Stimulated activated CD4-positive, alpha-beta T cell treated with anti-CD3 and anti-CD28 coated beads, Interleukin-1b, Interleukin-23, amount 100 ng/mL, for 4 hours (primary cell): Measurements from ENCODE around the gene LHFPL3.
"Not testable (repeated sequence)": the region's sequence is repeated elsewhere in the genome, so short reads cannot be mapped to it uniquely, and the experiment has no call there.

Experiments used
- DNase-seq, 2 donors: peaks; one replicate each; pipeline ENCODE4 v3.0.0-alpha.2; 2020; ENCODE audit warnings: low read depth in 2 of 2

LHFPL3 gene

GRCh38 chr7:104328296-104328969 is at the start of gene LHFPL3:
Gene LHFPL3, plus strand, starts transcription at chr7:104328603.
- DNase-seq: no peak

DNA sequence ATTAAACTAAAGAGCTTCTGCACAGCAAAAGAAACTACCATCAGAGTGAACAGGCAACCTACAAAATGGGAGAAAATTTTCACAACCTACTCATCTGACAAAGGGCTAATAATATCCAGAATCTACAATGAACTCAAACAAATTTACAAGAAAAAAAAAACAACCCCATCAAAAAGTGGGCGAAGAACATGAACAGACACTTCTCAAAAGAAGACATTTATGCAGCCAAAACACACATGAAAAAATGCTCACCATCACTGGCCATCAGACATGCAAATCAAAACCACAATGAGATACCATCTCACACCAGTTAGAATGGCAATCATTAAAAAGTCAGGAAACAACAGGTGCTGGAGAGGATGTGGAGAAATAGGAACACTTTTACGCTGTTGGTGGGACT is 46.7 kb upstream of the LHFPL3 start:
- DNase-seq: not testable (repeated sequence)

DNA sequence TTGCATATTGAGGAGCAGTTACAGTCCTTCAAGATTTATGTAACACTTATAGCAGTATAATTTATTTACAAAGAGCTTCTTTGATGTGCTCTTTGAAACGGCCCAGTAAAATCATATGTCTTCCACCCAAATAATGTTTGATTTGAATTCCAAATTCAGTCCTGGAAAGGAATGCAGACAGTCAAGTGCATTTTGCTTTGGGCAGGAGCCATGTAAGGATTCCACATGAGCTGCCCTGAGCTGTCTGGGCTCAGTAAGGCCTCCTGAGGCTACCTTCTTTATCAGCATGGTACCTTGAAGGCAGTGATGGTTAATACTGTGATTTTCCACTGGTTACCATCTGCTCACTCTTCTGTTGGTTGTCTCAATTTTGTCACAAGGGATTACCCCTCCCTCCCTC is 41.6 kb upstream of the LHFPL3 start:
- DNase-seq: no peak

- no peak for DNase-seq
Measured at GRCh38 chr7:104288137-104288536, 40.3 kb upstream of the LHFPL3 start.

DNA sequence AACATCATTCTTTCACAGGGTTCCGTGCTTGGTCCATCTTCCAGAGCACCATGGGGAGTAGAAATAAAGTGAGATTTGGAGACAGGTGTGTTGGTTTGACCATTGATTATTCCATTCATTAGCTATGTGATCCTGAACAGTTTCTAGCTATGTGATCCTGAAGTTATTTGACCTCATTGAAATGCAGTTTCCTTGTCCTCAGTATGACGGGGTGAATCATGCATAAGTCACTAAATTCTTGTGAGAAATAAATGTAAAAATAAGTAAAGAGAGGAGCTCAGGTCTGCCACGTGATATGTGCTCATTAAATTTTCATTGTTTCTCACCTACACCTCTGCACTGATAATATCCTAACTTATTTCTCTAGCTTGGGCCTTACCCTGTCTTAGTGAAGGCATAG is 34.1 kb upstream of the LHFPL3 start:
- no peak for DNase-seq

DNA sequence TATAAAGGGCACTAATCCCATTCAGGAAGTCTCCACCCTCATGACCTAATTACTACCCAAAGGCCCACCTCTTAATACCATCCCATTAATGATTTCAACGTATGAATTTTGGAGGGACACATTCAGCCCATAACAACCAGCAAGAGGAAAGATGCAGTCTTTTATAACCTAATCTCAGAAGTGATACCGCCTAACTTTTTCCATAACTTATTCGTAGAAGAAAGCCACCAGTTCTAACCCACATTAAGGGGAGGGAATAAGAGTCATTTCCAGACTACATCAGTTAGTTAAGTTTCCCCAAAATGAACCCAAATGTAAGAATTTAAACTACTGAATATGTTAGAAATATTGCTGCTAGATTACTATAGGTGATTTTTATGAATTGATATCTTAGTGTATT is 32.1 kb upstream of the LHFPL3 start:
- no peak for DNase-seq

GRCh38 chr7:104296900-104297299 is 31.5 kb upstream of the LHFPL3 start:
- no peak for DNase-seq

- no peak for DNase-seq
Measured at GRCh38 chr7:104299323-104299722, 29.1 kb upstream of the LHFPL3 start.

DNA sequence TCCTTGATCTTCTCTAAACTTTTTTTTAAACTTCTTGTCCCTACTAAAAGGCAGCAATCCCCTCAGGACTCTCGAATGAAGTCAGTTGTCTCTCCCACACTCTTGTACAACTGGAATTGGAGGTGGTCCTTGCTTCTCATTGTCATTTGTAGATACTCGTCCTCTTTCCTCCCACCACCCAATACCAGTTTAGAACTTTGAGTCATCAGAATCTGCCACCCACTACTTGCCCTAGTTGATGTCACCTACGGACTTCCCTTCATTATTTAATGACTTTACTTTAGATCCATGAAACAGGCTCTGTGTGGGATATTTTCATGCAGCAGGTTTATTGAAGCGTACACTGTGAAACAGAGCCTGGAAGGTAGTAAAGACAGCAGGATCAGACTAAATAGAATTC is 28.6 kb upstream of the LHFPL3 start:
- DNase-seq: no peak

- DNase-seq: no peak
Measured at GRCh38 chr7:104306793-104307192, 21.6 kb upstream of the LHFPL3 start.

DNA sequence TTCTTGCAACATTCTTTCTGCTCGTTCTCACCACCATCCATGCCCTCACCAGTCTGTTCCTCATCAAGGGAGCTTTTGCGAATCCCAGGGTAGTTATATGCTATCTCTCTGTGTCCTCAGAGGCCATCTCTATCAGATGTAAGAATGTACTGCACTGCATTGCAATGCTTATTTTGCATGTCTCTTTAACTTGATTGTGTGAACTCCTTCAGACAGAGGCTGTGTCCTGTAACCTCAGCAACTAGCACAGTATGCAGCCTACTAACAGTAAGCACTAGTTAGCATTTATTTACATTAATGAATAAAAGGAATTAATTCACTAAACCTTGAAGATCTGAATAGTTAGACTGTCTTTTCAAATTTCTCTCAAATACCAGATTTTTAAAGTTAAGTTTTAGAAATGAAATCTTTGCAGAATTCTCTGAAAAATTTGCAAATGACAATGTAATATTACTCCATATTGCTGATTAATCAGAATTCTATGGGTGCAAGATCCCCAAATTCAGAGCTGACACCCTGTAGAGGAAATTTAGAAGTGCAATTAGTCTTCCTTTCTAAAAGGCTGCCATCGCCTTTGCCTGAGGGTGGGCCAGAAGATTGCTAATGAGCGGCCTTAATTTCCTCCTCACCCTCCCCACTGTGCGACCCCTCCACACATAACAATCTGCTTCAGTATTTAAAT is 10.3 kb upstream of the LHFPL3 start:
- DNase-seq: no peak

DNA sequence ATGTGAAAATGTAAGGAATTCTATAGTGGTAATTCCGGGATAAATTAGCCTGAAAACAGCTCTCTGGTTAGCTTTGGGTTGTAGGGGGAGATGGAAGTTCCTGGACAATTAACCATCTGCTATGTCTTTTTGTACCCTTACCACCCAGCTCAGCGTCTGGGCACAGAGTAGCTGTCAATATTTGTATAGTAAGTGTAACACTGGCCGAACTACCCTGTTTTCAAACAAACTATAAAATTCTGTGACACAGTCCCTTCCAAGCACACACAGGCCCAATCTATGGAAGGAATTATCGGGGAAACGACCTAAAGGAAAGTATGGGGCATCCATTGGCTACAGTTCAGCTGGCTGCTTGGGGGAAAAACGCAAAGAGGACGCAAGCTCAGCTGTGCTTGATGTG is 869 bp upstream of the LHFPL3 start:
- no peak for DNase-seq

- DNase-seq: no peak
Measured at GRCh38 chr7:104327938-104328295, 486 bp upstream of the LHFPL3 start.

- no peak for DNase-seq
Measured at GRCh38 chr7:104328970-104329825, 795 bp downstream of the LHFPL3 start.

DNA sequence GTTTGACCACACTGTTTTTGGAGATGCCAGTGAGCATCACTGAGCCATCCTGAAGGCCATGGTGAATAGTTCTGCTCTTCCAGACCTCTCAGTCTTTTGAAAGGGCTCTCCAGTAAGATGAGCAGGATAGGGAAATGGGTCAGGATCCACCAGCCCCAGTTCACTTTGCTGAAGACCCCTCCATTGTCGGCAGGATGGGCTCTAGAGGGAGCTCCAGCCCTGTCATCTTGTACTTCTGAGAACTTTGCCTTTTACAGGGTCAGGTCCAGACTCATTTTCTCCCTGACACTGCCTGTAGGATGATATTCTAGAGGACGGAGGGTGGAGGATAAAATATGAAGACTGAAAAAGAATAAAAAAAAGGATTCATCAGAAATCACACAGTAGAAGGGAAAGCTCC is 13.1 kb downstream of the LHFPL3 start:
- DNase-seq: no peak

- DNase-seq: no peak
Measured at GRCh38 chr7:104352736-104353135, 24.3 kb downstream of the LHFPL3 start.

DNA sequence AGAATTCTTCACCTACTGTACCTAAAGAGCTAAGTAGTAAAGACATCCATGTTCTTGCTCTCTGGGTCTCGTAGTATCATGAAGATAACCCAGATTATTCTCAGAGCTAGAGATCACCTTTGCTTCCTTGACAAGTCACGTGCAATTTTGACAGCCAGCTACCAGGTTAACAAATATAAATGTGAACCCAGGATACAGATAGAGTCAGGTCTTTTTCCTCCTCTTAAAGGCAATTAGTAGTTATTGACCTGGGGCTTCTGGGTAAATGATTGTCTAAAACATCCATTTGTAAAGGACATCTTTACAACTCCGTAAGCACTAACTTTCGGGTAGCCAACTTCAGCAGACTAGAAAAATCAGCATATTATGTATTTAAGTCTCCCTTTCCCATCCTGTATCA is 28.8 kb downstream of the LHFPL3 start:
- no peak for DNase-seq

DNA sequence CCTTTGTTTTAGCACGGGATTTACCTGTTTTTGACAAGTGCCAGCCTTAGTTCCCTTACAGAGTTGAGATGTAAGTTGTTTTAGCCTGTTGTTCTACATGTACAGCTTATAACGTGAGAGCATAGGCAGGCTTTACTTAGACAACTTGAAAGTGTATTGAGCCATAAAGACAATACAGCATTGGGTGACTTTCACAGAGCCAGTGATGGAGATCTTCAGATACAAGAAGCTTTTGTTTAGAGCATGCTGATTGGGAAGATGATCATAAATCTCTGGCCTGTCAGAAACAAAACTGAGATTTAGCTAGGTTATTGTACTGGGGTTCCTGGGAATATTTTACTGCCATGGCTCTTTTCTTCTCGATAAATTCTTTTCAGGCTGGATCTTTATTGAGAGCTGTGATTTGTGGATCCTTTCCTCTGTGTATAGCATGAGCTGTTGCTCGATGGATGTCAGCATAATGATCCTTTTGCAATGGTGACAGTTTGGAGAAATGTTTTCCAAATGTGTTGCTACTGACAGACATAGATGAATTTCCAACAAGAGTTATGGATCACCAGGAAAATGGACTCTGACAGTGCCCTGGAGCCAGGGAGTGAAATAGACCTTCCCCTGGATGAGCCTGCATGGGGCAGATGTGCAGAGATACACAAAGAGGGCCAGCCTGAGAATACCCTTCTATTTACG is 30.2 kb downstream of the LHFPL3 start:
- DNase-seq: no peak

DNA sequence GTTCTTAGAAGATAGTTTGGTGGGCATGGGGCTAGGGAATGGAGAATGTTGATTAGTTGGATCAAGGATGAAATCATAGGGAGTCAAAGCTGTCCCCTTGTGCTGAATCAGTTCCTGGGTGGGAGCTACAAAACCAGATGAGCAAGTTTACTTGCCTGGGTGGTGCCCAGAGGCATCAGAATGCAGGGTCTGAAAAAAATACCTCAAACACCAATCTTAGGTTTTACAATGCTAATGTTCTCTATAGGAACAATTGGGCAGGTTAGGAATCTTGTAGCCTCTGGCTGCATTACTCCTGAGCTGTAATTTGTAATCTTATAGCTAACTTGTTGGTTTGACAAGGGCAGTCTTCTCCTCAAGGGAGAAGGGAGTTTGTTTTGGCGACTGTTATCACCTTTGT is 34.4 kb downstream of the LHFPL3 start:
- no peak for DNase-seq

DNA sequence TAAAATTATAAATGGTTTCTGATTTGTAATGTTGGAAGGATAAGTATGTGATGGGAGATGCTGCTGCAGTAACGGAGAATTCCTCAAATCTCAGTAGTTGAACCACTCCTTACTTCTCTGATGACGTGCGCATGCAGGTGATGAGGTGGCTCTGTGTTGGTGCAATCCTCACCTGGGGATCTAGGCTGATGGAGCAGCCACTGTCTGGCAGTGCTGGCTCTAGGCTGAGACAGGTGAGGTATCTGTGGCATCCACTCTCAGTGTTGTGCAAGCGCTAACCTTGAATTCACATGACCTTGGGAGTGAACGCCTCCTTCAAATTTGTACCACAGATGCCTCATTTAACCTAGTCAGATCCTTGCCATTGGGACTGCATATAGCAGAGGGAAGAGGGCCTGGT is 35.0 kb downstream of the LHFPL3 start:
- no peak for DNase-seq

- no peak for DNase-seq
Measured at GRCh38 chr7:104366390-104366789, 38.0 kb downstream of the LHFPL3 start.

DNA sequence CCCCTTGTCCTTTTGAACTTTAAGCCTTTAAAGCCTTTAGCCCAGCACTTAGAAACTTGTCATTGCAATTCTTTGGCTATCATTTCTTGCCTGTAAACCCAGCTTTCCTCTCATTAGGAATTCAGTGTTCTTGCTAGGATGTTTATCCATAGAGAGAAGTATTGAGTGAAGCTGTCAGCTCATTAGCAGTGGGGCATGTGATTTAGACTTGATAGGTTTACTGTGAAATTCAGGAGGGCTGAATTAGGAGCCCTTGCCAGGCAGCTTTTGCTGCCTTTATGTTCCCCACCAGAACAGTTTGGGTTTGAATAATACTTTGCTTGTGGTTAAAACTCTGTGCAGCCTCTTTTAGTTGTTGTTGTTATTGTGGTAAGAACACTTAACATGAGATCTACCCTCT is 39.5 kb downstream of the LHFPL3 start:
- no peak for DNase-seq
